ENCODE results near the gene EHMT1. TPM values are rescaled to one million over a fixed set of nuclear protein-coding genes. Genes with fewer than 3 reads are reported as not detected.

Gene EHMT1
- total and polyA plus RNA-seq, 2 of the 8 experiments (the other 6 are each of a cell fraction or from before 2014, with no cell fraction given) = 95.7 to 163 TPM

DNA sequence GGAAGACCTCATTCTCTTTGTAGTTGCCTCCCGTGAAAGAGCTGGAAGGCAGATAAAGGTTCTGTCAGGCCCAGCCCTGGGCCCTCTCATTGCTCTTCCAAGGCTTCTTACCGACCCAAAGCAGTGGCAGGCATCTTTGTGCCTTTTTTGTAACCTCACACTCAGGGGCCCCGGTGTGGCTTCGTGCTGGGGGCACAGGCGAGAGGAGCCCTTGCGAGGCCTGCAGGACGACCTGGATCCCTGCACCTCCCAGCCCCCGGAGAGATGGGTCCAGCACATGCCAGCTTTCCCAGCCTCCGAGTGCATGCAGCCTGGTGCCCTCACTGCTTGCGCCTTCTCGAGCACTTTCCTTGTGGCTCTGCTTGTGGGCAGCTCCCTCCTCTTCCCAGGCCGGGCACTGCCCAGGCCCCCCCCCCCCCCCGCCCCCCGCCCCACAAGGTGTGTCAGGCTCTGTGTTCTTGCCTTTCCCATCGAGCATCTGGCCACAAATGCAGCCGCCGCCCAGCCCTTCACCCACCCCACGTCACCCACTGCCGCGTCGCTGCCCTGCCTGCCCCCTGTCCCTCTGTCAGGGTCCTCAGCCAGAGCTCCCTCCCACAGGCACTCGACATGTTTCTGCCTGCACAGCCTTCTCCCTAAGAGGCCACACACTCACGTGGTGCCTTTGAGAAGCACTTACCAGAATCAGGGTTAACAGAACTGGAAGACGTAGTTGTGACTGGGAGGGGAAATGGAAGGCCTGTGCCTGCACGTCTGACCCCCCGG is 195.0 kb downstream of the EHMT1 start:
- Histone ChIP-seq H3K27me3 (replicated peaks in 1 of 4; ENCODE audit: control insufficient read depth in 3 of 4, extremely low read depth in 1 of 4, insufficient read depth in 3 of 4, low read length in 3 of 4) (no peaks in the 10 kb centered on the region), H2BK5ac (ENCODE audit: low read depth, low read length) (no peak overlapping the region), H2BK12ac (ENCODE audit: low read depth, low read length) (no peak overlapping the region), H3K4me1 (replicated peaks in 1 of 4; ENCODE audit: control insufficient read depth in 3 of 4, insufficient read depth in 4 of 4, low read length in 3 of 4) (no peaks in the 10 kb centered on the region), H3K23me2 (ENCODE audit: low read depth, low read length) (no peaks in the 10 kb centered on the region), H3K4me2 (ENCODE audit: insufficient read depth in 1 of 2, low read depth in 2 of 2, low read length in 2 of 2) (no peak overlapping the region), H2BK20ac (ENCODE audit: low read length) (no peak overlapping the region), H4K8ac (ENCODE audit: extremely low read depth, insufficient read depth, low read length) (peak overlapping the region; percentile 38; the same call in 1 of the 2 replicates), H2BK120ac (replicated peaks; ENCODE audit: low read depth, low read length) (no peak overlapping the region), H3K79me2 (ENCODE audit: control insufficient read depth in 1 of 2, insufficient read depth in 2 of 2, low read length in 2 of 2) (no peaks in the 10 kb centered on the region), H3K4ac (replicated peaks; ENCODE audit: insufficient read length, low read depth, low read length) (no peak overlapping the region), H3K18ac (ENCODE audit: extremely low read depth, low read length) (no peak overlapping the region), H2BK15ac (ENCODE audit: low read length) (no peak overlapping the region), H2AK5ac (ENCODE audit: low read depth, low read length) (no peak overlapping the region), H4K5ac (ENCODE audit: insufficient read length, low read depth, low read length) (no peak overlapping the region), H3K36me3 (ENCODE audit: control insufficient read depth in 2 of 4, insufficient read depth in 4 of 4, low read length in 3 of 4) (peaks cover 23 to 66% (median 48%) of the 10 kb centered on the region in 4 experiments), H2AFZ (ENCODE audit: low read length) (no peak overlapping the region), H3K4me3 (ENCODE audit: extremely low read depth in 1 of 4, insufficient read depth in 2 of 4, low read depth in 3 of 4, low read length in 4 of 4) (no peak overlapping the region), H3K79me1 (ENCODE audit: low read depth, low read length) (no peaks in the 10 kb centered on the region; the same call in 1 of the 2 replicates), H3K14ac (ENCODE audit: insufficient read length) (no peak overlapping the region), H4K20me1 (replicated peaks in 1 of 2; ENCODE audit: control insufficient read depth in 1 of 2, insufficient read depth in 2 of 2, low read length in 2 of 2) (peaks cover 0 to 5% of the 10 kb centered on the region in 2 experiments), H3K9ac (replicated peaks in 1 of 4; ENCODE audit: extremely low read depth in 1 of 4, low read depth in 3 of 4, low read length in 3 of 4) (no peak overlapping the region), H4K91ac (replicated peaks; ENCODE audit: insufficient read length, low read length) (no peak overlapping the region), H3K23ac (ENCODE audit: insufficient read length) (no peak overlapping the region), H3K9me3 (ENCODE audit: insufficient read depth in 2 of 2, low read depth in 1 of 2, low read length in 1 of 2) (peaks cover 12 to 21% of the 10 kb centered on the region in 2 experiments), H3K27ac (ENCODE audit: low read depth, low read length) (no peak overlapping the region), H3K56ac (replicated peaks; ENCODE audit: insufficient read length, low read depth, low read length) (no peak overlapping the region)
- ChIA-PET CTCF (ENCODE audit: partially characterized antibody) (interaction anchor here (0.7 kb wide), 1 partner anchor 15 kb away, joined by 4 read pairs; no protein-coding TSS in a partner anchor), POLR2A (ENCODE audit: partially characterized antibody) (no interaction called here)
- FAIRE-seq (no peak), DNase-seq (ENCODE audit: low read depth in 1 of 2, low spot score in 2 of 2) (no peak)
- no peak for TF ChIP-seq SIN3A (conservative IDR thresholded peaks at IDR 0.05 in 1 of 2, IDR thresholded peaks at IDR 0.05 in 1 of 2; ENCODE audit: low read depth in 1 of 2, low read length in 2 of 2)
- TF ChIP-seq, protein P1, sequence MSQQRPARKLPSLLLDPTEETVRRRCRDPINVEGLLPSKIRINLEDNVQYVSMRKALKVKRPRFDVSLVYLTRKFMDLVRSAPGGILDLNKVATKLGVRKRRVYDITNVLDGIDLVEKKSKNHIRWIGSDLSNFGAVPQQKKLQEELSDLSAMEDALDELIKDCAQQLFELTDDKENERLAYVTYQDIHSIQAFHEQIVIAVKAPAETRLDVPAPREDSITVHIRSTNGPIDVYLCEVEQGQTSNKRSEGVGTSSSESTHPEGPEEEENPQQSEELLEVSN (IDR thresholded peaks at IDR 0.05) = no peak
- TF ChIP-seq GABPA (IDR thresholded peaks at IDR 0.05; ENCODE audit: borderline replicate concordance, insufficient read depth, low read length) = no peak
- TF ChIP-seq SP1 (IDR thresholded peaks at IDR 0.05; ENCODE audit: low read depth, low read length) = no peak
- no peak for TF ChIP-seq ASH2L (IDR thresholded peaks at IDR 0.05; ENCODE audit: low read length)
- no peak for TF ChIP-seq TAF7 (optimal IDR thresholded peaks at IDR 0.05; ENCODE audit: borderline replicate concordance, low read depth, low read length)
- 96% methylated on average over 21 of the region's 26 CpGs; no CpG with 5 or more reads in 1 of the 2 experiments for WGBS, 2 experiments (ENCODE audit: extremely low coverage in 1 of 2, insufficient coverage in 1 of 2, insufficient read length in 1 of 2, insufficient replicate concordance in 2 of 2, low coverage in 1 of 2, low lambda C conversion rate in 2 of 2, missing lambda C conversion rate in 1 of 2)

All from H1 (cell line).